Stomach (tissue), 9 donors: Measurements from ENCODE around the gene ZNF627. TPM values are rescaled to one million over a fixed set of nuclear protein-coding genes. Genes with fewer than 3 reads are reported as not detected.
"Not testable (repeated sequence)": the region's sequence is repeated elsewhere in the genome, so short reads cannot be mapped to it uniquely, and the experiment has no call there.

Experiments used
- DNase-seq, 2 donors: peaks; one replicate each; pipeline versions ENCODE4 v3.0.0 to v3.0.0-alpha.2; 2013 to 2019
- H3K27ac ChIP-seq, 5 donors: fragments of 200-600 bp in 4 of 5; sonication (generic) in 4 of 5; one replicate each; pipeline ENCODE4 v1.5.1; 2013 to 2019; ENCODE audit warnings: mild to moderate bottlenecking in 1 of 5, moderate library complexity in 1 of 5
- H3K27me3 ChIP-seq, 3 donors: fragments of 200-600 bp; sonication (generic); one replicate each; pipeline ENCODE4 v1.5.1; 2017 to 2019; ENCODE audit warnings: mixed run types in 1 of 3
- H3K36me3 ChIP-seq, 4 donors: fragments of 200-600 bp; sonication (generic); 1 replicate in 3 of 4; 2 replicates in 1 of 4; pipeline ENCODE4 v1.5.1; 2016 to 2019
- H3K4me1 ChIP-seq, 4 donors: fragments of 200-600 bp; sonication (generic); one replicate each; pipeline ENCODE4 v1.5.1; 2016 to 2019
- H3K4me3 ChIP-seq, 4 donors: fragments of 200-600 bp; sonication (generic) in 3 of 4; one replicate each; pipeline ENCODE4 v1.5.1; 2016 to 2019; ENCODE audit warnings: mild to moderate bottlenecking in 1 of 4
- H3K9me3 ChIP-seq, 4 donors: fragments of 200-600 bp; sonication (generic); one replicate each; pipeline ENCODE4 v1.5.1; 2016 to 2019
- CTCF ChIP-seq, 7 experiments: fragments of 450-650 bp in 4 of 7; fragments of 200-600 bp in 3 of 7; sonication (generic) in 3 of 7; IDR thresholded peaks; one replicate each; pipeline ENCODE4 v1.5.1; 2016 to 2019; ENCODE audit warnings: antibody characterized with exemption in 7 of 7, control low read depth in 2 of 7, mild to moderate bottlenecking in 1 of 7
- EP300 ChIP-seq: sonication (generic); formaldehyde crosslinking; IDR thresholded peaks from one replicate; pipeline ENCODE4 v1.6.1; 2017; ENCODE audit warnings: antibody characterized with exemption
- POLR2A ChIP-seq, 4 donors: fragments of 450-650 bp; IDR thresholded peaks; one replicate each; pipeline ENCODE4 v1.6.1; 2016; ENCODE audit warnings: antibody characterized with exemption in 4 of 4, control low read depth in 2 of 4, mild to moderate bottlenecking in 1 of 4, moderate library complexity in 1 of 4
- POLR2AphosphoS5 ChIP-seq, 3 donors: sonication (generic); formaldehyde crosslinking; IDR thresholded peaks; one replicate each; pipeline ENCODE4 v1.6.1; 2016; ENCODE audit warnings: antibody characterized with exemption in 3 of 3
- WGBS, 5 donors: extraction: QIAGEN DNeasy Blood & Tissue Kit in 3 of 5; methylation state at CpG; one replicate each; pipeline versions ENCODE4 v1.1.5 to v1.1.7; 2013 to 2018; 5-methylcytosine and 5-hydroxymethylcytosine counted together
- intact Hi-C: fragments of 100-400 bp; cut with DNase I; formaldehyde crosslinking; loops from one replicate; pipeline ENCODE4 v1.15.1; 2023; ENCODE audit warnings: low total_unique reads
- polyA plus RNA-seq, 3 donors: library from polyadenylated mRNA; stranded (reverse); fragments of 200-250 nt; gene quantifications; one replicate each; pipeline ENCODE4 v1.2.3, GENCODE V29; 2013
- total RNA-seq, 5 donors: library from RNA; depleted of rRNA; stranded (reverse); fragments of >200 nt; gene quantifications; one replicate each; pipeline versions ENCODE4 v1.1.0 to v1.2.3, GENCODE V29; 2014 to 2016
- donor health status: healthy with polysubstance abuse.
- donor health status: Bipolar disorder and iron deficiency.
- donor health status: healthy.

ZNF627 gene
- total and polyA plus RNA-seq, 8 donors: 1.4 to 21.7 (median 6.4) TPM; not detected in 1

GRCh38 chr19:11560404-11561051 lies 36.8 kb upstream of the ZNF627 start:
- Histone ChIP-seq H3K36me3 (peaks cover 0 to 11% (median 9%) of the 10 kb centered on the region in 4 donors), H3K9me3 (no peaks in the 10 kb centered on the region), H3K27ac (peak overlapping the region in 1 of 5 donors; percentile 92), H3K27me3 (no peaks in the 10 kb centered on the region), H3K4me3 (peak overlapping the region; percentile 65 to 99 (median 95)), H3K4me1 (peaks cover 23 to 57% (median 44%) of the 10 kb centered on the region in 4 donors)
- intact Hi-C loops: no loop called here
- WGBS, 5 donors: 9 to 16% (median 12%) methylated on average over 9 of the region's 9 CpGs
- TF ChIP-seq EP300 (no peak), CTCF (IDR thresholded peaks at IDR 0.05) (peak in 5 of 7 experiments; percentile 44 to 70 (median 61))
- peak; percentile 41 to 87 for DNase-seq

GRCh38 chr19:11563532-11563931 lies 33.8 kb upstream of the ZNF627 start:
- H3K27me3 ChIP-seq: no peaks in the 10 kb centered on the region
- H3K4me1 ChIP-seq: peaks cover 10 to 32% (median 18%) of the 10 kb centered on the region in 4 donors
- H3K9me3 ChIP-seq: no peaks in the 10 kb centered on the region
- TF ChIP-seq EP300 (no peak), POLR2AphosphoS5 (IDR thresholded peaks at IDR 0.05) (no peak), CTCF (IDR thresholded peaks at IDR 0.05) (no peak), POLR2A (IDR thresholded peaks at IDR 0.05) (no peak)
- 68 to 82% (median 72%) methylated on average over 8 of the region's 8 CpGs for WGBS, 5 donors
- intact Hi-C loops: no loop called here
- H3K4me3 ChIP-seq: no peak overlapping the region
- H3K36me3 ChIP-seq: no peaks in the 10 kb centered on the region
- no peak for DNase-seq
- H3K27ac ChIP-seq: no peak overlapping the region

- intact Hi-C loops, H3K27me3 ChIP-seq, H3K27ac ChIP-seq, DNase-seq, H3K4me3 ChIP-seq, H3K36me3 ChIP-seq, H3K9me3 ChIP-seq: not testable (repeated sequence)
- peaks cover 10 to 29% (median 16%) of the 10 kb centered on the region in 4 donors for H3K4me1 ChIP-seq
- 80 to 98% (median 94%) methylated on average over 6 of the region's 6 CpGs for WGBS, 5 donors
These were observed 33.0 kb upstream of the ZNF627 start for GRCh38 chr19:11564082-11564807.

GRCh38 chr19:11565649-11565980 lies 31.7 kb upstream of the ZNF627 start:
- H3K36me3 ChIP-seq, H3K27ac ChIP-seq, DNase-seq, H3K27me3 ChIP-seq, H3K9me3 ChIP-seq, H3K4me3 ChIP-seq, intact Hi-C loops: not testable (repeated sequence)
- 85 to 92% (median 90%) methylated on average over 5 of the region's 5 CpGs for WGBS, 5 donors
- H3K4me1 ChIP-seq: peaks cover 0 to 15% (median 3%) of the 10 kb centered on the region in 4 donors

- TF ChIP-seq POLR2A (IDR thresholded peaks at IDR 0.05): no peak
- no peak for TF ChIP-seq CTCF (IDR thresholded peaks at IDR 0.05)
- no peak for TF ChIP-seq POLR2AphosphoS5 (IDR thresholded peaks at IDR 0.05)
- no peak for TF ChIP-seq EP300
- Histone ChIP-seq H3K4me1 (peaks cover 0 to 11% (median 0%) of the 10 kb centered on the region in 4 donors), H3K9me3 (no peaks in the 10 kb centered on the region), H3K27me3 (no peaks in the 10 kb centered on the region), H3K27ac (no peak overlapping the region), H3K36me3 (no peaks in the 10 kb centered on the region), H3K4me3 (no peak overlapping the region)
- 83 to 97% (median 92%) methylated on average over 2 of the region's 2 CpGs for WGBS, 5 donors
- DNase-seq: no peak
- intact Hi-C loops: no loop called here
These were observed 31.1 kb upstream of the ZNF627 start for GRCh38 chr19:11566164-11566563.
